ENCODE measurements around the gene HSD17B14. TPM values are rescaled to one million over a fixed set of nuclear protein-coding genes. Genes with fewer than 3 reads are reported as not detected.

Gene HSD17B14
- total and polyA plus RNA-seq, 4 donors: 3.7 to 12.6 (median 8.1) TPM

GRCh38 chr19:48819366-48819816 lies 16.9 kb downstream of the HSD17B14 start:
- no peak for DNase-seq (ENCODE audit: low spot score)
- H3K9me3 ChIP-seq (ENCODE audit: control insufficient read depth in 4 of 4, low read length in 3 of 4): no peaks in the 10 kb centered on the region

More at GRCh38 chr19:48819366-48819816, 16.9 kb downstream of the HSD17B14 start:
- no peaks in the 10 kb centered on the region for H3K27me3 ChIP-seq (ENCODE audit: control insufficient read depth in 4 of 4, insufficient read depth in 4 of 4, low read length in 3 of 4)
- TF ChIP-seq JUND (IDR thresholded peaks at IDR 0.05): peak; percentile 81 to 89
- peak; percentile 70 for TF ChIP-seq REST (IDR thresholded peaks at IDR 0.05)
- TF ChIP-seq ZBTB33 (IDR thresholded peaks at IDR 0.05): peak; percentile 94
- TF ChIP-seq RXRA (IDR thresholded peaks at IDR 0.05): peak; percentile 95 to 98
- no peak for TF ChIP-seq TAF1 (conservative IDR thresholded peaks at IDR 0.05)
- peak; percentile 80 for TF ChIP-seq NR2F2 (IDR thresholded peaks at IDR 0.05)
- TF ChIP-seq, protein P1, sequence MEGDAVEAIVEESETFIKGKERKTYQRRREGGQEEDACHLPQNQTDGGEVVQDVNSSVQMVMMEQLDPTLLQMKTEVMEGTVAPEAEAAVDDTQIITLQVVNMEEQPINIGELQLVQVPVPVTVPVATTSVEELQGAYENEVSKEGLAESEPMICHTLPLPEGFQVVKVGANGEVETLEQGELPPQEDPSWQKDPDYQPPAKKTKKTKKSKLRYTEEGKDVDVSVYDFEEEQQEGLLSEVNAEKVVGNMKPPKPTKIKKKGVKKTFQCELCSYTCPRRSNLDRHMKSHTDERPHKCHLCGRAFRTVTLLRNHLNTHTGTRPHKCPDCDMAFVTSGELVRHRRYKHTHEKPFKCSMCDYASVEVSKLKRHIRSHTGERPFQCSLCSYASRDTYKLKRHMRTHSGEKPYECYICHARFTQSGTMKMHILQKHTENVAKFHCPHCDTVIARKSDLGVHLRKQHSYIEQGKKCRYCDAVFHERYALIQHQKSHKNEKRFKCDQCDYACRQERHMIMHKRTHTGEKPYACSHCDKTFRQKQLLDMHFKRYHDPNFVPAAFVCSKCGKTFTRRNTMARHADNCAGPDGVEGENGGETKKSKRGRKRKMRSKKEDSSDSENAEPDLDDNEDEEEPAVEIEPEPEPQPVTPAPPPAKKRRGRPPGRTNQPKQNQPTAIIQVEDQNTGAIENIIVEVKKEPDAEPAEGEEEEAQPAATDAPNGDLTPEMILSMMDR (IDR thresholded peaks at IDR 0.05; ENCODE audit: low read depth, low read length, missing input control): no peak
- TF ChIP-seq ATF3 (IDR thresholded peaks at IDR 0.05): peak; percentile 60
- peak; percentile 88 for TF ChIP-seq FOXA1 (IDR thresholded peaks at IDR 0.05)
- TF ChIP-seq, protein P2, sequence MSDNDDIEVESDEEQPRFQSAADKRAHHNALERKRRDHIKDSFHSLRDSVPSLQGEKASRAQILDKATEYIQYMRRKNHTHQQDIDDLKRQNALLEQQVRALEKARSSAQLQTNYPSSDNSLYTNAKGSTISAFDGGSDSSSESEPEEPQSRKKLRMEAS (IDR thresholded peaks at IDR 0.05): peak; percentile 100
- peak; percentile 22 for TF ChIP-seq HNF4G (IDR thresholded peaks at IDR 0.05)
- peak in 1 of 2 donors; percentile 62 for TF ChIP-seq GABPA (IDR thresholded peaks at IDR 0.05 in 1 of 2, conservative IDR thresholded peaks at IDR 0.05 in 1 of 2)
- peak; percentile 92 for TF ChIP-seq SP1 (IDR thresholded peaks at IDR 0.05)
- TF ChIP-seq YY1 (IDR thresholded peaks at IDR 0.05): peak; percentile 91
- TF ChIP-seq EGR1 (IDR thresholded peaks at IDR 0.05; ENCODE audit: low read depth in 2 of 2): peak; percentile 54 to 96
- peak; percentile 47 for TF ChIP-seq FOXA2 (IDR thresholded peaks at IDR 0.05)
- TF ChIP-seq HNF4A (conservative IDR thresholded peaks at IDR 0.05): peak; percentile 81 to 87
- peak; percentile 49 to 58 for TF ChIP-seq RAD21 (IDR thresholded peaks at IDR 0.05)
- H3K4me1 ChIP-seq (ENCODE audit: control insufficient read depth in 4 of 4, insufficient read depth in 4 of 4, low read length in 3 of 4): peaks cover 4 to 34% (median 21%) of the 10 kb centered on the region in 4 donors
- no peak overlapping the region for H3K9ac ChIP-seq (ENCODE audit: low read depth in 1 of 2, low read length in 2 of 2)
- H3K27ac ChIP-seq (ENCODE audit: low read depth in 1 of 2, low read length in 2 of 2): peak overlapping the region; percentile 58 to 71
- H3K36me3 ChIP-seq (ENCODE audit: control insufficient read depth in 4 of 4, insufficient read depth in 3 of 4, low read depth in 1 of 4, low read length in 3 of 4): peaks cover 0 to 11% (median 4%) of the 10 kb centered on the region in 4 donors
- H3K4me3 ChIP-seq (ENCODE audit: low read depth in 1 of 3, low read length in 3 of 3): no peak overlapping the region
- WGBS: 14% methylated on average over 4 of the region's 4 CpGs
